Panc1 (cell line): Measurements from ENCODE around the gene FLII. TPM values are rescaled to one million over a fixed set of nuclear protein-coding genes. Genes with fewer than 3 reads are reported as not detected.

Experiments used
- ATAC-seq: fragments of 200-7000 bp; cut with Tn5 transposase; 2 replicates; pipeline ENCODE4 v1.9.1; 2020; ENCODE audit warnings: mild to moderate bottlenecking, moderate library complexity
- BruUV-seq: library from RNA; stranded (reverse); fragments of 400-500 nt; replicated peaks from 2 replicates; lab custom pipeline; 2021; lab: Mats Ljungman, UMichigan
- CTCF ChIA-PET: fragments of 300-600 bp; sonication (Branson Sonifier 250); formaldehyde crosslinking; loops from one replicate; lab custom pipeline; 2022; ENCODE audit warnings: antibody characterized with exemption; lab: Charles Lee
- POLR2A ChIA-PET: fragments of 300-600 bp; sonication (Branson Sonifier 250); formaldehyde crosslinking; loops from one replicate; lab custom pipeline; 2022; ENCODE audit warnings: antibody characterized with exemption; lab: Charles Lee
- DNase-seq: peaks from one replicate; pipeline ENCODE4 v3.0.0-alpha.2; 2010; ENCODE audit warnings: low read depth, low spot score
- H3K27ac ChIP-seq: 2 replicates; pipeline ENCODE4 v1.5.1; 2011; ENCODE audit warnings: mild to moderate bottlenecking, low read length, inconsistent platforms
- H3K27me3 ChIP-seq: fragments of 200-500 bp; sonication (Bioruptor generic); 2 replicates; pipeline ENCODE4 v1.6.0; 2014; ENCODE audit warnings: low read length, inconsistent platforms; ENCODE audit not compliant: control insufficient read depth, insufficient read depth
- H3K36me3 ChIP-seq: fragments of 200-500 bp; sonication (Bioruptor generic); 2 replicates; pipeline ENCODE4 v1.5.1; 2014; ENCODE audit warnings: inconsistent platforms, mild to moderate bottlenecking, low read length, moderate library complexity; ENCODE audit not compliant: control insufficient read depth, insufficient read depth
- H3K4me1 ChIP-seq: 2 replicates; pipeline ENCODE4 v1.5.1; 2011; ENCODE audit warnings: inconsistent platforms, mild to moderate bottlenecking, low read length, moderate library complexity; ENCODE audit not compliant: control insufficient read depth, insufficient read depth
- H3K4me3 ChIP-seq, 2 experiments: 2 replicates each; pipeline ENCODE4 v1.5.1; 2011 to 2012; ENCODE audit warnings: low read depth in 2 of 2, low read length in 2 of 2, mild to moderate bottlenecking in 2 of 2, inconsistent platforms in 1 of 2, moderate library complexity in 1 of 2
- H3K9me3 ChIP-seq: fragments of 200-500 bp; sonication (Bioruptor generic); 2 replicates; pipeline ENCODE4 v1.5.1; 2014; ENCODE audit warnings: low read depth, mild to moderate bottlenecking, inconsistent platforms, low read length, moderate library complexity; ENCODE audit not compliant: control insufficient read depth, insufficient read depth
- CTCF ChIP-seq: fragments of 450-650 bp; IDR thresholded peaks from 2 replicates; pipeline ENCODE4 v1.5.1; 2017; ENCODE audit warnings: mild to moderate bottlenecking
- POLR2AphosphoS5 ChIP-seq: IDR thresholded peaks from 2 replicates; pipeline ENCODE4 v1.6.1; 2012; ENCODE audit warnings: mild to moderate bottlenecking, low read depth, low read length, moderate library complexity
- REST ChIP-seq, 2 experiments: IDR thresholded peaks; 2 replicates each; pipeline ENCODE4 v1.6.1; 2011 to 2012; ENCODE audit warnings: low read depth in 2 of 2, control low read depth in 1 of 2, low read length in 1 of 2, mild to moderate bottlenecking in 1 of 2, moderate library complexity in 1 of 2; ENCODE audit not compliant: insufficient read depth in 1 of 2
- SIN3A ChIP-seq: IDR thresholded peaks from 2 replicates; pipeline ENCODE4 v1.6.1; 2012; ENCODE audit warnings: low read depth, mild to moderate bottlenecking, low read length, moderate library complexity, borderline replicate concordance; ENCODE audit not compliant: insufficient read depth
- TCF7L2 ChIP-seq: IDR thresholded peaks from 2 replicates; pipeline ENCODE4 v1.6.1; 2011; ENCODE audit warnings: mild to moderate bottlenecking, low read depth, low read length, inconsistent platforms
- in situ Hi-C: cut with HindIII; loops from 2 replicates; pipeline ENCODE4 v1.10.0; 2016; ENCODE audit warnings: low sequenced_read_pairs, low pct_unique_long_range_greater_than_20kb
- intact Hi-C: fragments of 100-400 bp; cut with micrococcal nuclease; formaldehyde crosslinking; loops from one replicate; pipeline ENCODE4 v1.10.0; 2022; ENCODE audit not compliant: unreplicated experiment
- total RNA-seq: library from RNA; stranded (reverse); gene quantifications from one replicate; pipeline ENCODE4 v1.2.1, GENCODE V29; 2021; ENCODE audit not compliant: unreplicated experiment

The FLII gene
- total RNA-seq, 1 experiment from 2014 or later: 207 TPM

GRCh38 chr17:18257268-18257981, 1.1 kb downstream of the FLII start:
- ATAC-seq (peak; percentile 14; the same call in 1 of the 2 replicates), DNase-seq (no peak)
- Histone ChIP-seq H3K36me3 (peaks cover 3% of the 10 kb centered on the region; the same call in 1 of the 2 replicates), H3K27me3 (no peaks in the 10 kb centered on the region), H3K4me1 (peaks cover 13% of the 10 kb centered on the region), H3K4me3 (peak overlapping the region; percentile 79 to 88), H3K9me3 (no peaks in the 10 kb centered on the region), H3K27ac (peak overlapping the region; percentile 86)
- in situ Hi-C loops: no loop called here
- CTCF ChIA-PET: no interaction called here
- BruUV-seq: no TSS peak
- intact Hi-C loops: no loop called here
- POLR2A ChIA-PET: interaction anchor here (0.8 kb wide), 1 partner anchor 10 kb away, joined by 3 read pairs; no protein-coding TSS in a partner anchor
- TF ChIP-seq TCF7L2 (no peak), REST (IDR thresholded peaks at IDR 0.05; ENCODE audit: insufficient read depth in 1 of 2, low read depth in 2 of 2, low read length in 1 of 2) (no peak)

GRCh38 chr17:18256776-18257175, 1.8 kb downstream of the FLII start:
- ATAC-seq (no peak), DNase-seq (no peak)
- Histone ChIP-seq H3K27ac (no peak overlapping the region; the same call in 1 of the 2 replicates), H3K27me3 (no peaks in the 10 kb centered on the region), H3K4me3 (peak overlapping the region in 1 of 2 experiments; percentile 88; a peak in 1 of 4 replicates), H3K36me3 (peaks cover 3% of the 10 kb centered on the region; the same call in 1 of the 2 replicates), H3K9me3 (no peaks in the 10 kb centered on the region), H3K4me1 (peaks cover 11% of the 10 kb centered on the region)
- in situ Hi-C loops (no loop called here), intact Hi-C loops (no loop called here)
- TF ChIP-seq REST (IDR thresholded peaks at IDR 0.05; ENCODE audit: insufficient read depth in 1 of 2, low read depth in 2 of 2, low read length in 1 of 2) (no peak), POLR2AphosphoS5 (no peak), CTCF (no peak), SIN3A (no peak), TCF7L2 (no peak)
- BruUV-seq: no TSS peak
- ChIA-PET CTCF (no interaction called here), POLR2A (interaction anchor here (0.8 kb wide), 1 partner anchor 9 kb away, joined by 3 read pairs; no protein-coding TSS in a partner anchor)
